Fibroblast of mammary gland (primary cell): ENCODE data around the gene GPD2.

Experiments used
- DNase-seq: peaks from one replicate; pipeline ENCODE4 v3.0.0-alpha.2; 2010; ENCODE audit warnings: low read depth
- H3K4me3 ChIP-seq: 2 replicates; pipeline ENCODE4 v1.5.1; 2011; ENCODE audit warnings: low read depth, mild to moderate bottlenecking, low read length, moderate library complexity; ENCODE audit not compliant: control insufficient read depth
- CTCF ChIP-seq: conservative IDR thresholded peaks from 2 replicates; pipeline ENCODE4 v1.5.1; 2011; ENCODE audit warnings: low read depth, low read length, inconsistent platforms; ENCODE audit not compliant: control insufficient read depth, insufficient read depth

Gene GPD2

GRCh38 chr2:156626931-156627330, 190.8 kb downstream of the GPD2 start:
- DNase-seq, result no peak
- TF ChIP-seq CTCF, result no peak
- H3K4me3 ChIP-seq, result no peak overlapping the region

GRCh38 chr2:156630579-156631337, 194.6 kb downstream of the GPD2 start:
- no peak overlapping the region for H3K4me3 ChIP-seq
- DNase-seq, result no peak
- TF ChIP-seq CTCF, result no peak

GRCh38 chr2:156635646-156636045, 199.5 kb downstream of the GPD2 start:
- DNase-seq, result no peak
- no peak overlapping the region for H3K4me3 ChIP-seq
- no peak for TF ChIP-seq CTCF
